Testis (tissue), 2 donors: Measurements from ENCODE around the gene ARHGAP44.

ENCODE experiments used
- CTCF ChIP-seq, 3 experiments: fragments of 450-650 bp in 2 of 3; fragments of 200-600 bp in 1 of 3; sonication (generic) in 1 of 3; IDR thresholded peaks; one replicate each; pipeline ENCODE4 v1.5.1; 2016 to 2019; ENCODE audit warnings: antibody characterized with exemption in 3 of 3, mild to moderate bottlenecking in 2 of 3, moderate library complexity in 1 of 3
- POLR2A ChIP-seq: fragments of 450-650 bp; IDR thresholded peaks from one replicate; pipeline ENCODE4 v1.6.1; 2017; ENCODE audit warnings: antibody characterized with exemption, mild to moderate bottlenecking, moderate library complexity

GRCh38 chr17:12998461-12998860 lies 209.2 kb downstream of the ARHGAP44 start:
- TF ChIP-seq CTCF (IDR thresholded peaks at IDR 0.05), result no peak
- TF ChIP-seq POLR2A, result no peak
